K562 (cell line): Measurements from ENCODE around the gene PRRT1. TPM values are rescaled to one million over a fixed set of nuclear protein-coding genes. Genes with fewer than 3 reads are reported as not detected.

Experiments
- CHD4 ChIP-seq: fragments of 200-600 bp; sonication (generic); IDR thresholded peaks from 3 replicates; pipeline ENCODE4 v1.6.1; 2012; ENCODE audit warnings: low read depth, mild to moderate bottlenecking, mixed read lengths, low read length, inconsistent platforms; ENCODE audit not compliant: insufficient read depth, insufficient replicate concordance, poor library complexity, severe bottlenecking
- ESRRB ChIP-seq: fragments of 250-450 bp; sonication (Bioruptor Pico); IDR thresholded peaks from 2 replicates; pipeline ENCODE4 v1.5.0; 2020; ENCODE audit warnings: mild to moderate bottlenecking, moderate library complexity, borderline replicate concordance
- FOXK1 ChIP-seq: sonication (generic); formaldehyde crosslinking; IDR thresholded peaks from 2 replicates; pipeline ENCODE4 v1.8.0; 2022; ENCODE audit warnings: missing genetic modification reagents, mild to moderate bottlenecking, borderline replicate concordance
- FOXK2 ChIP-seq, 2 experiments: fragments of 450-650 bp; IDR thresholded peaks in 1 of 2; conservative IDR thresholded peaks in 1 of 2; 2 replicates each; pipeline ENCODE4 v1.6.1; 2016; ENCODE audit warnings: low read depth in 2 of 2, mild to moderate bottlenecking in 1 of 2
- L3MBTL2 ChIP-seq: fragments of 450-650 bp; IDR thresholded peaks from 2 replicates; pipeline ENCODE4 v1.6.1; 2016; ENCODE audit warnings: mild to moderate bottlenecking, moderate library complexity
- MYNN ChIP-seq, 2 experiments: sonication (generic); formaldehyde crosslinking in 1 of 2; IDR thresholded peaks; 2 replicates each; pipeline versions ENCODE4 v1.5.0 to v1.6.1; 2016 to 2020; ENCODE audit warnings: antibody characterized with exemption in 1 of 2, missing genetic modification reagents in 1 of 2
- NCOR1 ChIP-seq: fragments of 450-650 bp; IDR thresholded peaks from 2 replicates; pipeline ENCODE4 v1.6.1; 2016; ENCODE audit warnings: mild to moderate bottlenecking, moderate library complexity
- SMARCC2 ChIP-seq: fragments of 450-650 bp; IDR thresholded peaks from 2 replicates; pipeline ENCODE4 v1.6.1; 2017; ENCODE audit warnings: antibody characterized with exemption, moderate library complexity, mild to moderate bottlenecking, low read depth
- SMC3 ChIP-seq: conservative IDR thresholded peaks from 2 replicates; pipeline ENCODE4 v1.6.1; 2011; ENCODE audit warnings: low read depth, low read length, improper control_type of control experiment; ENCODE audit not compliant: insufficient read depth
- SP2 ChIP-seq: IDR thresholded peaks from 2 replicates; pipeline ENCODE4 v1.6.1; 2011; ENCODE audit warnings: mild to moderate bottlenecking, low read depth, low read length, moderate library complexity; ENCODE audit not compliant: poor library complexity, severe bottlenecking; ENCODE audit errors: extremely low read depth
- SRSF1 ChIP-seq: fragments of 200-400 bp; formaldehyde crosslinking; IDR thresholded peaks from 2 replicates; pipeline ENCODE4 v1.6.1; 2017; ENCODE audit warnings: mild to moderate bottlenecking, low read depth, low read length, moderate library complexity
- ZFP1 ChIP-seq: fragments of 450-650 bp; formaldehyde crosslinking; IDR thresholded peaks from 2 replicates; pipeline ENCODE4 v1.4.0; 2020; ENCODE audit warnings: mild to moderate bottlenecking, mixed read lengths
- ZNF133 ChIP-seq: fragments of 250-450 bp; sonication (Bioruptor Pico); IDR thresholded peaks from 2 replicates; pipeline ENCODE4 v1.4.0; 2020; ENCODE audit warnings: mild to moderate bottlenecking
- ZNF274 ChIP-seq: IDR thresholded peaks from 2 replicates; pipeline ENCODE4 v1.6.1; 2011; ENCODE audit warnings: low read depth, mild to moderate bottlenecking, low read length, moderate library complexity, borderline replicate concordance
- ZNF444 ChIP-seq: fragments of 250-450 bp; sonication (Bioruptor Pico); IDR thresholded peaks from 2 replicates; pipeline ENCODE4 v1.4.0; 2020; ENCODE audit warnings: mild to moderate bottlenecking, moderate library complexity
- polyA plus RNA-seq, 8 experiments: library from polyadenylated mRNA; depleted of rRNA in 4 of 8; stranded (reverse) in 5 of 8; unstranded in 3 of 8; fragments of >200 nt; fragmentation: Nextera tagmentation in 2 of 8; fragmentation: Illumina TruSeq in 1 of 8; extraction: Ambion mirVana in 2 of 8; extraction: Trizol in 1 of 8; gene quantifications; 2 replicates each; pipeline versions ENCODE4 v1.2.1 to v1.2.3, GENCODE V29; 2011 to 2014; ENCODE audit warnings: inconsistent platforms in 1 of 8, missing spikeins in 1 of 8
- total RNA-seq, 7 experiments: library from RNA; depleted of rRNA in 6 of 7; stranded (reverse); fragments of >200 nt in 6 of 7; fragmentation: Illumina TruSeq in 2 of 7; extraction: Trizol in 2 of 7; gene quantifications; 2 replicates each; pipeline versions ENCODE4 v1.2.1 to v1.2.3, GENCODE V29; 2011 to 2021; ENCODE audit warnings: low replicate concordance in 1 of 7
- TF ChIP-seq, protein P1 (sequence below): fragments of 450-650 bp; IDR thresholded peaks from 2 replicates; pipeline ENCODE4 v1.6.1; 2016; ENCODE audit warnings: low read depth
- TF ChIP-seq, protein P2 (sequence below): sonication (generic); formaldehyde crosslinking; IDR thresholded peaks from 2 replicates; pipeline ENCODE4 v1.8.1; 2023; ENCODE audit warnings: mild to moderate bottlenecking, missing genetic modification reagents
- TF ChIP-seq, protein P3 (sequence below): fragments of 250-450 bp; sonication (Bioruptor Pico); IDR thresholded peaks from 2 replicates; pipeline ENCODE4 v1.8.0; 2022; ENCODE audit warnings: moderate library complexity, mild to moderate bottlenecking, inconsistent platforms

Gene PRRT1
- total and polyA plus RNA-seq, 9 of the 15 experiments (the other 6 are each of a cell fraction or from before 2014, with no cell fraction given) = 0.14 to 3.5 (median 0.41) TPM

- TF ChIP-seq, protein P1, sequence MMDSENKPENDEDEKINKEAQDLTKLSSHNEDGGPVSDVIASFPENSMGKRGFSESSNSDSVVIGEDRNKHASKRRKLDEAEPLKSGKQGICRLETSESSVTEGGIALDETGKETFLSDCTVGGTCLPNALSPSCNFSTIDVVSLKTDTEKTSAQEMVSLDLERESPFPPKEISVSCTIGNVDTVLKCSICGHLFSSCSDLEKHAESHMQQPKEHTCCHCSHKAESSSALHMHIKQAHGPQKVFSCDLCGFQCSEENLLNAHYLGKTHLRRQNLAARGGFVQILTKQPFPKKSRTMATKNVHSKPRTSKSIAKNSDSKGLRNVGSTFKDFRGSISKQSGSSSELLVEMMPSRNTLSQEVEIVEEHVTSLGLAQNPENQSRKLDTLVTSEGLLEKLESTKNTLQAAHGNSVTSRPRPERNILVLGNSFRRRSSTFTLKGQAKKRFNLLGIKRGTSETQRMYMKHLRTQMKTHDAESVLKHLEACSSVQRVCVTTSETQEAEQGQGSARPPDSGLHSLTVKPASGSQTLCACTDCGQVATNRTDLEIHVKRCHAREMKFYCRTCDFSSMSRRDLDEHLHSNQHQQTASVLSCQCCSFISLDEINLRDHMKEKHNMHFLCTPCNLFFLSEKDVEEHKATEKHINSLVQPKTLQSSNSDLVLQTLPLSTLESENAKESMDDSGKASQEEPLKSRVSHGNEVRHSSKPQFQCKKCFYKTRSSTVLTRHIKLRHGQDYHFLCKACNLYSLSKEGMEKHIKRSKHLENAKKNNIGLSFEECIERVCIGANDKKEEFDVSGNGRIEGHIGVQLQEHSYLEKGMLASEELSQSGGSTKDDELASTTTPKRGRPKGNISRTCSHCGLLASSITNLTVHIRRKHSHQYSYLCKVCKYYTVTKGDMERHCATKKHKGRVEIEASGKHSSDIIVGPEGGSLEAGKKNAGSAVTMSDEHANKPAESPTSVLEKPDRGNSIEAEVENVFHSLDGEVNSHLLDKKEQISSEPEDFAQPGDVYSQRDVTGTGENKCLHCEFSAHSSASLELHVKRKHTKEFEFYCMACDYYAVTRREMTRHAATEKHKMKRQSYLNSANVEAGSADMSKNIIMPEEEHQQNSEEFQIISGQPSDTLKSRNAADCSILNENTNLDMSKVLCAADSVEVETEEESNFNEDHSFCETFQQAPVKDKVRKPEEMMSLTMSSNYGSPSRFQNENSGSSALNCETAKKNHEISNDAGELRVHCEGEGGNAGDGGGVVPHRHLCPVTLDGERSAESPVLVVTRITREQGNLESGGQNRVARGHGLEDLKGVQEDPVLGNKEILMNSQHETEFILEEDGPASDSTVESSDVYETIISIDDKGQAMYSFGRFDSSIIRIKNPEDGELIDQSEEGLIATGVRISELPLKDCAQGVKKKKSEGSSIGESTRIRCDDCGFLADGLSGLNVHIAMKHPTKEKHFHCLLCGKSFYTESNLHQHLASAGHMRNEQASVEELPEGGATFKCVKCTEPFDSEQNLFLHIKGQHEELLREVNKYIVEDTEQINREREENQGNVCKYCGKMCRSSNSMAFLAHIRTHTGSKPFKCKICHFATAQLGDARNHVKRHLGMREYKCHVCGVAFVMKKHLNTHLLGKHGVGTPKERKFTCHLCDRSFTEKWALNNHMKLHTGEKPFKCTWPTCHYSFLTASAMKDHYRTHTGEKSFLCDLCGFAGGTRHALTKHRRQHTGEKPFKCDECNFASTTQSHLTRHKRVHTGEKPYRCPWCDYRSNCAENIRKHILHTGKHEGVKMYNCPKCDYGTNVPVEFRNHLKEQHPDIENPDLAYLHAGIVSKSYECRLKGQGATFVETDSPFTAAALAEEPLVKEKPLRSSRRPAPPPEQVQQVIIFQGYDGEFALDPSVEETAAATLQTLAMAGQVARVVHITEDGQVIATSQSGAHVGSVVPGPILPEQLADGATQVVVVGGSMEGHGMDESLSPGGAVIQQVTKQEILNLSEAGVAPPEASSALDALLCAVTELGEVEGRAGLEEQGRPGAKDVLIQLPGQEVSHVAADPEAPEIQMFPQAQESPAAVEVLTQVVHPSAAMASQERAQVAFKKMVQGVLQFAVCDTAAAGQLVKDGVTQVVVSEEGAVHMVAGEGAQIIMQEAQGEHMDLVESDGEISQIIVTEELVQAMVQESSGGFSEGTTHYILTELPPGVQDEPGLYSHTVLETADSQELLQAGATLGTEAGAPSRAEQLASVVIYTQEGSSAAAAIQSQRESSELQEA = peak; percentile 50; the same call in 1 of the 2 replicates
- TF ChIP-seq ZFP1 (peak; percentile 47; the same call in 1 of the 2 replicates), FOXK1 (CRISPR knock-in tag) (no peak), MYNN (IDR thresholded peaks at IDR 0.05) (peak; percentile 91), MYNN (CRISPR knock-in tag; IDR thresholded peaks at IDR 0.05) (no peak), ZNF274 (peak; percentile 80), ESRRB (CRISPR knock-in tag) (no peak), ZNF444 (peak; percentile 55; the same call in 1 of the 2 replicates), FOXK2 (conservative IDR thresholded peaks at IDR 0.05 in 1 of 2, IDR thresholded peaks at IDR 0.05 in 1 of 2; ENCODE audit: low read depth in 2 of 2) (peak; percentile 58 to 61), L3MBTL2 (no peak), SRSF1 (no peak), NCOR1 (peak; percentile 100), SP2 (no peak), SMARCC2 (peak; percentile 97), SMC3 (no peak), CHD4 (no peak), ZNF133 (CRISPR knock-in tag) (no peak)
- TF ChIP-seq, protein P2, sequence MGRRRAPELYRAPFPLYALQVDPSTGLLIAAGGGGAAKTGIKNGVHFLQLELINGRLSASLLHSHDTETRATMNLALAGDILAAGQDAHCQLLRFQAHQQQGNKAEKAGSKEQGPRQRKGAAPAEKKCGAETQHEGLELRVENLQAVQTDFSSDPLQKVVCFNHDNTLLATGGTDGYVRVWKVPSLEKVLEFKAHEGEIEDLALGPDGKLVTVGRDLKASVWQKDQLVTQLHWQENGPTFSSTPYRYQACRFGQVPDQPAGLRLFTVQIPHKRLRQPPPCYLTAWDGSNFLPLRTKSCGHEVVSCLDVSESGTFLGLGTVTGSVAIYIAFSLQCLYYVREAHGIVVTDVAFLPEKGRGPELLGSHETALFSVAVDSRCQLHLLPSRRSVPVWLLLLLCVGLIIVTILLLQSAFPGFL = no peak
- TF ChIP-seq, protein P3, sequence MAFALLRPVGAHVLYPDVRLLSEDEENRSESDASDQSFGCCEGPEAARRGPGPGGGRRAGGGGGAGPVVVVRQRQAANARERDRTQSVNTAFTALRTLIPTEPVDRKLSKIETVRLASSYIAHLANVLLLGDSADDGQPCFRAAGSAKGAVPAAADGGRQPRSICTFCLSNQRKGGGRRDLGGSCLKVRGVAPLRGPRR (CRISPR knock-in tag) = 0 out of 2 replicates have a peak, but pooled peaks have one; percentile 79
Observed at GRCh38 chr6:32131439-32131948, 20.2 kb downstream of the PRRT1 start (continued).
